Smooth muscle cell of the brain vasculature (primary cell): Measurements from ENCODE around the gene CAV2.

Experiments
- DNase-seq: peaks from one replicate; pipeline ENCODE4 v3.0.0-alpha.2; 2012; ENCODE audit warnings: low read depth, low spot score

CAV2 gene

GRCh38 chr7:116495736-116496135 lies 3.8 kb upstream of the CAV2 start:
- no peak for DNase-seq

DNA sequence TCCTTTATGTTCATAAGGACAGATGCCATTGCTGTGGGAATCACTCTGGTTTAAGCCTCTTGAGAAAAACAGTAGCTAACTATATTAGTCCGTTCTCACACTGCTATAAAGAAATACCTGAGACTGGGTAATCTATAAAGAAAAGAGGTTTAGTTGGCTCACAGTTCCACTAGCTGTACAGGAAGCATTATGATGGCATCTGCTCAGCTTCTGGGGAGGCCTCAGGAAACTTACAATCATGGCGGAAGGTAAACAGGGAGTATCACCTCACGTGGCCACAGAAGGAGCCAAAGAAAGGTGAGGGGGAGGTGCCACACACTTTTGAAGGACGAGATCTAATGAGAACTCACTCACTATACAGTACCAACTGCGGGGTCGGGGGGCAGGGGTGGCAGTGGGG lies 2.9 kb upstream of the CAV2 start:
- no peak for DNase-seq

- no peak for DNase-seq
These were observed 1.8 kb upstream of the CAV2 start for GRCh38 chr7:116497708-116498107.

- DNase-seq = no peak
These were observed 728 bp downstream of the CAV2 start for GRCh38 chr7:116500078-116500853.

GRCh38 chr7:116501425-116502167 lies 2.1 kb downstream of the CAV2 start:
- no peak for DNase-seq

GRCh38 chr7:116502201-116503096 lies 2.9 kb downstream of the CAV2 start:
- no peak for DNase-seq

- DNase-seq = no peak
These were observed 4.3 kb downstream of the CAV2 start for GRCh38 chr7:116503835-116504234.

GRCh38 chr7:116505278-116505677 lies 5.7 kb downstream of the CAV2 start:
- no peak for DNase-seq

DNA sequence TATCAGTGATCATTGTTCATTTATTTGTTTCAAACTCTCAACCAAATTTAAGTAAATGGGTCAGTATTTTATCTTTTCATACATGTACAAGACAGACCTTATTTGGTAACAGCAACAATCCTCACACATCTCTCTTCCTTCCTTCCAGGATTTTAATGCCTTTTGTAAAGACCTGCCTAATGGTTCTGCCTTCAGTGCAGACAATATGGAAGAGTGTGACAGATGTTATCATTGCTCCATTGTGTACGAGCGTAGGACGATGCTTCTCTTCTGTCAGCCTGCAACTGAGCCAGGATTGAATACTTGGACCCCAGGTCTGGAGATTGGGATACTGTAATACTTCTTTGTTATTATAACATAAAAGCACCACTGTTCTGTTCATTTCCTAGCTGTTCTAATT lies 6.3 kb downstream of the CAV2 start:
- DNase-seq = no peak

DNA sequence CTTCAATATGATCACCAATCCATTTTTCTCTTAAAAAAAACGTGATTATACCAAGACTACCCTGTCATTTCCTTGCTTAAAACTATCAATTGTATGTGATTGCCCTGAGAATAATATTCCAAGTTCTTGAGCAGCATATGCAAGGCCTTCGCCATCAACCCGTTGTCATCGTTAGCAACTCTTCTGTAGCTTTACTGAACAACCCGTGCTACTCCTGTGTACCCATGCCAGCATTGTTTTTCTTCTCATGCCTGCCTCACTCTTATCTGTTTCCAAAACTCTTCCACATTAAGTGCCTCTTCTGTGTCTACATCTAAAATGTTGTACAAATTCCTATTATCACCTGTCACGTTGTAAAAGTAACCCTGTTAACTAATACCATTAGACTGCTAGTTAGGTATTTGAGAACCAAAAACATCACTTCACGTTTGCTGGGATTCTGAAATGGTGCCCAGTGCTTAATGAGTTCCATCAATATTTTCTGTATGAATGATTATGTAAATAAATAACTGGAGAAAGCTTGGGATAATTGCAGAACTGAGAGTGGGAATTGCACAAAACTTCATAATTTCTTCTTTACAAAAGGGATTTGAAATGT lies 10.5 kb downstream of the CAV2 start:
- no peak for DNase-seq

DNA sequence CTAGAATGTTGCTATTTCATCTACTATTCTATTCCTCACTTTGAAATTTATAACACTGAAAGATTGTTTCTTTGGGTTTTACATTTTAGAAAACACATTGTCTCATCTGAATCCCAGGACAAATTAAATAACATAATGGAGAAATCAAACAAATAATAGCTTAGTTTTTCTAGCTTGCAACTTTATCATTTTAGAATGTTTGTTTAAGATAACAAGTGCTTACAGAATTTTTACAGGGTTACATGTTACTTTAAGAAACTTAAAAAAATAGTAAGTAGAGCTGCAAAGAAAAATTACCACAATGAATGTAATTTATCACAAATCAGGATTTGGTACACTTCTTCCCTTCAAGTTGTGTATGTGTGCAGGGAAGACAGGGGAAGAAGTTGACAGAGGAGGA lies 11.3 kb downstream of the CAV2 start:
- DNase-seq = no peak

- no peak for DNase-seq
These were observed 12.3 kb downstream of the CAV2 start for GRCh38 chr7:116511552-116512519.

GRCh38 chr7:116512520-116513188 lies 13.1 kb downstream of the CAV2 start:
- no peak for DNase-seq

- no peak for DNase-seq
These were observed 16.0 kb downstream of the CAV2 start for GRCh38 chr7:116515584-116515983.

- no peak for DNase-seq
These were observed 16.8 kb downstream of the CAV2 start for GRCh38 chr7:116516324-116516723.

- DNase-seq = no peak
These were observed 18.1 kb downstream of the CAV2 start for GRCh38 chr7:116517626-116518025.

DNA sequence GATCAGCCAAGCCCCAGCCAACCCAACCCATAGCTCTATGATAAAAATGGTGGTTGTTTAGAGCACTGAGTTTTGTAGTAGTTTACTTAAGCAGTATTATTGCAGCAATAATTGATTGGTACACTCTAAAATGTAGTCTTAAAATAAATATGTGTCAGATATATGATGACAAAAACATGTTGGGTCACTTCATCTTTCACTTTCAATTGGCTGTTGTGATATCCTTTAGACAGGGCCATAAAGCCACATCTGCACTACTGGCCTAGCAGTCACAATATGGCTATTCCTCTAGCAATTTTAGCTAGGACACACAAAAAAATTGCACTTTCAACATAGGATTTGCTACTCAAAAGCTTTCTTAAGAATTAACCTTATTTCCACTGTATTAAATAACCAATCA lies 19.4 kb downstream of the CAV2 start:
- DNase-seq = no peak

DNA sequence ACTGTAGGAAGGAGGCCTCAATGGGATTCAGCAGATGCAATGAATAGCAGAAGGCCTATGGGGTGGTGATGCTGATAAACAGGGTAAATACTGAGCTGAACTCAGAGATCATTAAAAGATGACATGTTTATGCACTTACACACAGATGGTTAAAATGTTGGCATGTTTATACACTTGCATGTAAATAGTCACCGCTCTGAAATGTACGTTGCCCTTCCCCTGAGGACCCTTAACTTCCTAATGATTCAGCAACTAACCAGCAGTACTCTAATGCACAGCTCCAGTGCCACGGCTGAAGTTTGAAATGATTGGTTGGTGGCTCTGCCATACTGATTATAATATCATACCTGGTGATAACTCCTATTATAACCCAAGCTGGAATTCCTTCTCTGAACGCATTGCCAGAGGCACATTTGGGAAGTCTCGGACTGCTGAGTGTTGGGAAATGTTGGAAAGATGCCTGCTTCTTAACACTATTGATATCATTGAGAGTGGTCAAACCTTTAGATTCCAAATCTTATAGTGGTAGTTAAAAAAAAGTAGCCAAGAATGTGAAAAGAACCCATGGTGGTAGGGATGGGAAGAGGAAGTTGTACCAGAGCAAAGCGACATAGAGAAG lies 21.6 kb downstream of the CAV2 start:
- no peak for DNase-seq

DNA sequence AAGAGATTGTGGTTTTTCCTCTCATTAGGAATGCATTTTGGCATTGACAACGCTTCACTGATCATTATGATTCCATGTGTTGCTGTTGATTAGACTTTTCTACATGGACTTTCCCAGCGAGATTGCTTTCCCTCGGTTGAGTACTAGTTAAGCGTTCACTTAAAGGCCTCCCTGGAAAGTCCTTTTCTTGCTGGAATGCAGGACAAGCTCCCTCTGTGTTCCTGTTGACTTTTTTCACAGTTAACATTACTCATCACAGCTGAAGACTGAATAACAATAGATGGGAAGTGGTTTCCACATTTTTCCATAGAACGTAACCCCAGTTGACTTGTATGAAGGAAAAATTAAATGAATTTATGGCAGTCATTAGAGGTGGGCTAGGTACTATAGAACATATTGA lies 22.7 kb downstream of the CAV2 start:
- peak; percentile 80 for DNase-seq

DNA sequence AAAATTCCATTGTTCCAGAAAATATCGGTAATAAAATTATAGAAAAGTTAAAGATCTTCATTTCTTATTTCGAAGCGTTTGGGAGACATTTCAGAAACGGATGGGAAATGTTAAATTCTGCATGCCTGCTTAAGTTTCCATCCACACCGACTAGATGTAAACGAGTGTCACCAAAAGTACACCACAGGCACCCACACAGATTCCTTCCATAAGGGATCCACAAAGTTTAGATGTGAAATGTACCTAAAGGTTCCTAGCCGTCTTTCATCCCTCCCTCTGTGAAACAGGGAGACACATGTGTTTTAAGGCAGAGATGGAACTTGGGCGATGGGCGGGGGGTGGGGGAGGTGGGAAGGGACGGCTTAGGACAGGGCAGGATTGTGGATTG lies 24.7 kb downstream of the CAV2 start:
- DNase-seq = no peak
